ENCODE results near the gene HOXD13.

DNA sequence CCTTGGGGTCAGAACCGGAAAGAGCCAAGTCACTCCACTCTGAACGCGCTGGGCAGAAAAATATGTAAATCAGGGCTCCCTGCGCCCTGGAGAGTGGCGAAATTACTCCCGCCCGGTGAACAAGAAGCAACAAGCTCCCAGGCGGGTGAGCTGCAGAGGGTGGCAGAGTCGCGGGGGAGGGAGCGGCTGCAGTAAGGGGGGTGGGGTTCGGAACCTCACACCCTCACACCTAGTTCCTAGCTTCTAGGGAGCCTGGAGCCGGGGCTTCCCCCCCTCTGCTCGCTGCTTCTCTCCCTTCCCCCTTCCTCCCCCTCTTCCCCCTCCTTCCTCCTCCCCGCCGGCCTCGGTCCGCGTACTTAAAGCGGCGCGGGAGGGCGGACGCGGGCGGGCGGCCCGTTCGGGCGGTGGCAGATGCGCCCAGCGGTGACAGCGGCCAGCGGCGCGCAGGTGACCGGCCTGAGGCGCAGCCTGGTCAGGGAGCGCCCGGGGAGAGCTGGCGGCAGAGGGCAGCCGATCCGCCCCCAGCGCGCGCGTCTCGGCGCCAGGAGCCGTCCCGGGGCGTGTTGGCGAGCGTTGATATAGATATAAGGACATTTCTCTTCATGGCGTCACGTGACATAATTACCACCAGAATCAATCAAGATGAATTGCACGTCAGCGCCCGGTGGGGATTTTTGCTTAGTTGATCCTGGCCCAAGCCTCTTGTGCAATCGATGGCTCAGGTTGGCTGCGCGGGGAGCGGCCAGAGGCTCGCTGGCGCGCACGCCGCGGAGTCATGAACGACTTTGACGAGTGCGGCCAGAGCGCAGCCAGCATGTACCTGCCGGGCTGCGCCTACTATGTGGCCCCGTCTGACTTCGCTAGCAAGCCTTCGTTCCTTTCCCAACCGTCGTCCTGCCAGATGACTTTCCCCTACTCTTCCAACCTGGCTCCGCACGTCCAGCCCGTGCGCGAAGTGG is 14.3 kb downstream of the HOXD13 start, which contains the start of gene HOXD11:
- TF ChIP-seq, protein P1, sequence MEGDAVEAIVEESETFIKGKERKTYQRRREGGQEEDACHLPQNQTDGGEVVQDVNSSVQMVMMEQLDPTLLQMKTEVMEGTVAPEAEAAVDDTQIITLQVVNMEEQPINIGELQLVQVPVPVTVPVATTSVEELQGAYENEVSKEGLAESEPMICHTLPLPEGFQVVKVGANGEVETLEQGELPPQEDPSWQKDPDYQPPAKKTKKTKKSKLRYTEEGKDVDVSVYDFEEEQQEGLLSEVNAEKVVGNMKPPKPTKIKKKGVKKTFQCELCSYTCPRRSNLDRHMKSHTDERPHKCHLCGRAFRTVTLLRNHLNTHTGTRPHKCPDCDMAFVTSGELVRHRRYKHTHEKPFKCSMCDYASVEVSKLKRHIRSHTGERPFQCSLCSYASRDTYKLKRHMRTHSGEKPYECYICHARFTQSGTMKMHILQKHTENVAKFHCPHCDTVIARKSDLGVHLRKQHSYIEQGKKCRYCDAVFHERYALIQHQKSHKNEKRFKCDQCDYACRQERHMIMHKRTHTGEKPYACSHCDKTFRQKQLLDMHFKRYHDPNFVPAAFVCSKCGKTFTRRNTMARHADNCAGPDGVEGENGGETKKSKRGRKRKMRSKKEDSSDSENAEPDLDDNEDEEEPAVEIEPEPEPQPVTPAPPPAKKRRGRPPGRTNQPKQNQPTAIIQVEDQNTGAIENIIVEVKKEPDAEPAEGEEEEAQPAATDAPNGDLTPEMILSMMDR (conservative IDR thresholded peaks at IDR 0.05): no peak
- no peak for TF ChIP-seq ZFX (IDR thresholded peaks at IDR 0.05)
